HepG2 (cell line): ENCODE results near the gene MAP2K7. TPM values are rescaled to one million over a fixed set of nuclear protein-coding genes. Genes with fewer than 3 reads are reported as not detected.

Experiments
- BRCA1 ChIP-seq: sonication (generic); formaldehyde crosslinking; IDR thresholded peaks from 2 replicates; pipeline ENCODE4 v1.4.0; 2020; ENCODE audit warnings: missing genetic modification reagents
- FOXJ3 ChIP-seq: sonication (generic); formaldehyde crosslinking; IDR thresholded peaks from 2 replicates; pipeline ENCODE4 v1.4.0; 2020; ENCODE audit warnings: missing genetic modification reagents, mild to moderate bottlenecking, borderline replicate concordance
- GATAD2A ChIP-seq: IDR thresholded peaks from 2 replicates; pipeline ENCODE4 v1.6.1; 2016
- HMG20B ChIP-seq: conservative IDR thresholded peaks from 2 replicates; pipeline ENCODE4 v1.6.1; 2016; ENCODE audit warnings: missing genetic modification reagents, missing compliant biosample characterization
- SMAD1 ChIP-seq: sonication (generic); formaldehyde crosslinking; IDR thresholded peaks from 2 replicates; pipeline ENCODE4 v1.4.0; 2020; ENCODE audit warnings: missing genetic modification reagents, low read depth, mild to moderate bottlenecking, borderline replicate concordance
- SMARCE1 ChIP-seq: fragments of 450-650 bp; IDR thresholded peaks from 2 replicates; pipeline ENCODE4 v1.6.1; 2017; ENCODE audit warnings: borderline replicate concordance
- SNAI1 ChIP-seq: sonication (generic); formaldehyde crosslinking; IDR thresholded peaks from 2 replicates; pipeline ENCODE4 v1.5.0; 2020; ENCODE audit warnings: mild to moderate bottlenecking, missing genetic modification reagents, borderline replicate concordance
- TBL1XR1 ChIP-seq: fragments of 150-350 bp; IDR thresholded peaks from 2 replicates; pipeline ENCODE4 v1.6.1; 2014; ENCODE audit warnings: borderline replicate concordance, low read length; ENCODE audit not compliant: partially characterized antibody
- ZFP36L1 ChIP-seq: sonication (generic); formaldehyde crosslinking; IDR thresholded peaks from 2 replicates; pipeline ENCODE4 v1.8.0; 2022; ENCODE audit warnings: mild to moderate bottlenecking, missing genetic modification reagents, moderate library complexity
- ZKSCAN5 ChIP-seq: sonication (generic); formaldehyde crosslinking; IDR thresholded peaks from 2 replicates; pipeline ENCODE4 v1.5.1; 2020; ENCODE audit warnings: mild to moderate bottlenecking, missing genetic modification reagents
- ZNF543 ChIP-seq: sonication (generic); formaldehyde crosslinking; IDR thresholded peaks from 2 replicates; pipeline ENCODE4 v1.4.0; 2020; ENCODE audit warnings: mild to moderate bottlenecking, missing genetic modification reagents
- ZNF879 ChIP-seq: sonication (generic); formaldehyde crosslinking; IDR thresholded peaks from 2 replicates; pipeline ENCODE4 v1.8.1; 2023; ENCODE audit warnings: missing genetic modification reagents
- polyA plus RNA-seq, 8 experiments: library from polyadenylated mRNA; depleted of rRNA in 3 of 8; stranded (reverse) in 7 of 8; unstranded in 1 of 8; fragments of >200 nt; fragmentation: Illumina TruSeq in 4 of 8; extraction: Trizol in 4 of 8; gene quantifications; 2 replicates each; pipeline versions ENCODE4 v1.2.1 to v1.2.3, GENCODE V29; 2011 to 2016; ENCODE audit warnings: low read depth in 4 of 8, missing spikeins in 1 of 8, mixed read lengths in 1 of 8; ENCODE audit not compliant: insufficient read depth in 1 of 8
- total RNA-seq, 5 experiments: library from RNA; depleted of rRNA; stranded (reverse); fragments of >200 nt; fragmentation: Illumina TruSeq; extraction: Trizol; gene quantifications; 2 replicates each; pipeline ENCODE4 v1.2.3, GENCODE V29; 2016; ENCODE audit warnings: low read depth in 1 of 5
- TF ChIP-seq, protein P1 (sequence below): sonication (generic); formaldehyde crosslinking; IDR thresholded peaks from 2 replicates; pipeline ENCODE4 v1.4.0; 2020; ENCODE audit warnings: missing genetic modification reagents, borderline replicate concordance
- TF ChIP-seq, protein P2 (sequence below): sonication (generic); formaldehyde crosslinking; IDR thresholded peaks from 2 replicates; pipeline ENCODE4 v1.8.0; 2022; ENCODE audit warnings: mild to moderate bottlenecking, missing genetic modification reagents; ENCODE audit not compliant: insufficient replicate concordance
- TF ChIP-seq, protein P3 (sequence below): sonication (generic); formaldehyde crosslinking; IDR thresholded peaks from 2 replicates; pipeline ENCODE4 v1.4.0; 2020; ENCODE audit warnings: missing genetic modification reagents, mild to moderate bottlenecking, borderline replicate concordance
- TF ChIP-seq, protein P4 (sequence below): sonication (generic); formaldehyde crosslinking; IDR thresholded peaks from 2 replicates; pipeline ENCODE4 v1.8.1; 2023; ENCODE audit warnings: missing genetic modification reagents, inconsistent platforms, borderline replicate concordance
- TF ChIP-seq, protein P5 (sequence below): sonication (generic); formaldehyde crosslinking; conservative IDR thresholded peaks from 2 replicates; pipeline ENCODE4 v1.4.0; 2020; ENCODE audit warnings: missing genetic modification reagents

MAP2K7 gene
- total and polyA plus RNA-seq, 2 of the 13 experiments (the other 11 are each of a cell fraction or from before 2014, with no cell fraction given): 9.0 to 10.8 TPM

DNA sequence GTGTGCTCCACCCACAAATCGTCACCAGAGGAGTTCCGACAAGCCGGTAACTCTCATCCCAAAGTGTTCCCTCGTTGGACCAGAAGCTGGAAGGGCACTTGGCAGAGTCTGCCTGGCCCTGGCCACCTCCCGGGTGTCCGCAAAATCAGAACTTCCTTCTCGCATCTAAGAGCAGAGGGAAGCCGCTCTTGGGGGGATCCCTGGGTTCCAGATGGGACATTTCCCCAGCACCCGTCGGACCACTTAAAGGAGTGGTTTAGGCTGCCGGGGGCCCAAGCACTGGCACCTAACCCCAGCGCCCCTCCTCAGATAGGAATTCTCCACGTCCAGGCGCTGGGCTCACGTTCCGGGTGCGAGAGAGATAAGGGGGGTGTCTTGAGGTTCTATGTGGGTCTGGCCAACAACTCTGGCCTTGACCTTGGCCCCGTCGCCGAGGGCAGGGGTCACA is 857 bp upstream of the MAP2K7 start (continued):
- TF ChIP-seq, protein P1, sequence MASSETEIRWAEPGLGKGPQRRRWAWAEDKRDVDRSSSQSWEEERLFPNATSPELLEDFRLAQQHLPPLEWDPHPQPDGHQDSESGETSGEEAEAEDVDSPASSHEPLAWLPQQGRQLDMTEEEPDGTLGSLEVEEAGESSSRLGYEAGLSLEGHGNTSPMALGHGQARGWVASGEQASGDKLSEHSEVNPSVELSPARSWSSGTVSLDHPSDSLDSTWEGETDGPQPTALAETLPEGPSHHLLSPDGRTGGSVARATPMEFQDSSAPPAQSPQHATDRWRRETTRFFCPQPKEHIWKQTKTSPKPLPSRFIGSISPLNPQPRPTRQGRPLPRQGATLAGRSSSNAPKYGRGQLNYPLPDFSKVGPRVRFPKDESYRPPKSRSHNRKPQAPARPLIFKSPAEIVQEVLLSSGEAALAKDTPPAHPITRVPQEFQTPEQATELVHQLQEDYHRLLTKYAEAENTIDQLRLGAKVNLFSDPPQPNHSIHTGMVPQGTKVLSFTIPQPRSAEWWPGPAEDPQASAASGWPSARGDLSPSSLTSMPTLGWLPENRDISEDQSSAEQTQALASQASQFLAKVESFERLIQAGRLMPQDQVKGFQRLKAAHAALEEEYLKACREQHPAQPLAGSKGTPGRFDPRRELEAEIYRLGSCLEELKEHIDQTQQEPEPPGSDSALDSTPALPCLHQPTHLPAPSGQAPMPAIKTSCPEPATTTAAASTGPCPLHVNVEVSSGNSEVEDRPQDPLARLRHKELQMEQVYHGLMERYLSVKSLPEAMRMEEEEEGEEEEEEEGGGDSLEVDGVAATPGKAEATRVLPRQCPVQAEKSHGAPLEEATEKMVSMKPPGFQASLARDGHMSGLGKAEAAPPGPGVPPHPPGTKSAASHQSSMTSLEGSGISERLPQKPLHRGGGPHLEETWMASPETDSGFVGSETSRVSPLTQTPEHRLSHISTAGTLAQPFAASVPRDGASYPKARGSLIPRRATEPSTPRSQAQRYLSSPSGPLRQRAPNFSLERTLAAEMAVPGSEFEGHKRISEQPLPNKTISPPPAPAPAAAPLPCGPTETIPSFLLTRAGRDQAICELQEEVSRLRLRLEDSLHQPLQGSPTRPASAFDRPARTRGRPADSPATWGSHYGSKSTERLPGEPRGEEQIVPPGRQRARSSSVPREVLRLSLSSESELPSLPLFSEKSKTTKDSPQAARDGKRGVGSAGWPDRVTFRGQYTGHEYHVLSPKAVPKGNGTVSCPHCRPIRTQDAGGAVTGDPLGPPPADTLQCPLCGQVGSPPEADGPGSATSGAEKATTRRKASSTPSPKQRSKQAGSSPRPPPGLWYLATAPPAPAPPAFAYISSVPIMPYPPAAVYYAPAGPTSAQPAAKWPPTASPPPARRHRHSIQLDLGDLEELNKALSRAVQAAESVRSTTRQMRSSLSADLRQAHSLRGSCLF: no peak
- no peak for TF ChIP-seq FOXJ3 (CRISPR knock-in tag)
- TF ChIP-seq GATAD2A: no peak
- TF ChIP-seq BRCA1 (CRISPR knock-in tag): no peak
- TF ChIP-seq, protein P2, sequence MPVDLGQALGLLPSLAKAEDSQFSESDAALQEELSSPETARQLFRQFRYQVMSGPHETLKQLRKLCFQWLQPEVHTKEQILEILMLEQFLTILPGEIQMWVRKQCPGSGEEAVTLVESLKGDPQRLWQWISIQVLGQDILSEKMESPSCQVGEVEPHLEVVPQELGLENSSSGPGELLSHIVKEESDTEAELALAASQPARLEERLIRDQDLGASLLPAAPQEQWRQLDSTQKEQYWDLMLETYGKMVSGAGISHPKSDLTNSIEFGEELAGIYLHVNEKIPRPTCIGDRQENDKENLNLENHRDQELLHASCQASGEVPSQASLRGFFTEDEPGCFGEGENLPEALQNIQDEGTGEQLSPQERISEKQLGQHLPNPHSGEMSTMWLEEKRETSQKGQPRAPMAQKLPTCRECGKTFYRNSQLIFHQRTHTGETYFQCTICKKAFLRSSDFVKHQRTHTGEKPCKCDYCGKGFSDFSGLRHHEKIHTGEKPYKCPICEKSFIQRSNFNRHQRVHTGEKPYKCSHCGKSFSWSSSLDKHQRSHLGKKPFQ (CRISPR knock-in tag): no peak
- no peak for TF ChIP-seq SNAI1
- no peak for TF ChIP-seq ZNF543 (CRISPR knock-in tag)
- TF ChIP-seq SMARCE1: no peak
- TF ChIP-seq SMAD1: 0 out of 2 replicates have a peak, but pooled peaks have one; percentile 15
- TF ChIP-seq, protein P3, sequence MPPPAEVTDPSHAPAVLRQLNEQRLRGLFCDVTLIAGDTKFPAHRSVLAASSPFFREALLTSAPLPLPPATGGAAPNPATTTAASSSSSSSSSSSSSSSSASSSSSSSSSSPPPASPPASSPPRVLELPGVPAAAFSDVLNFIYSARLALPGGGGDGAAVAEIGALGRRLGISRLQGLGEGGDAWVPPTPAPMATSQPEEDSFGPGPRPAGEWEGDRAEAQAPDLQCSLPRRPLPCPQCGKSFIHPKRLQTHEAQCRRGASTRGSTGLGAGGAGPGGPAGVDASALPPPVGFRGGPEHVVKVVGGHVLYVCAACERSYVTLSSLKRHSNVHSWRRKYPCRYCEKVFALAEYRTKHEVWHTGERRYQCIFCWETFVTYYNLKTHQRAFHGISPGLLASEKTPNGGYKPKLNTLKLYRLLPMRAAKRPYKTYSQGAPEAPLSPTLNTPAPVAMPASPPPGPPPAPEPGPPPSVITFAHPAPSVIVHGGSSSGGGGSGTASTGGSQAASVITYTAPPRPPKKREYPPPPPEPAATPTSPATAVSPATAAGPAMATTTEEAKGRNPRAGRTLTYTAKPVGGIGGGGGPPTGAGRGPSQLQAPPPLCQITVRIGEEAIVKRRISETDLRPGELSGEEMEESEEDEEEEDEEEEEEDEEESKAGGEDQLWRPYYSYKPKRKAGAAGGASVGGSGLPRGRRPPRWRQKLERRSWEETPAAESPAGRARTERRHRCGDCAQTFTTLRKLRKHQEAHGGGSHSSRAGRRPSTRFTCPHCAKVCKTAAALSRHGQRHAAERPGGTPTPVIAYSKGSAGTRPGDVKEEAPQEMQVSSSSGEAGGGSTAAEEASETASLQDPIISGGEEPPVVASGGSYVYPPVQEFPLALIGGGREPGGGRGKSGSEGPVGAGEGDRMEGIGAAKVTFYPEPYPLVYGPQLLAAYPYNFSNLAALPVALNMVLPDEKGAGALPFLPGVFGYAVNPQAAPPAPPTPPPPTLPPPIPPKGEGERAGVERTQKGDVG (CRISPR knock-in tag): peak; percentile 73; the same call in 1 of the 2 replicates
- TF ChIP-seq HMG20B: no peak
- TF ChIP-seq, protein P4, sequence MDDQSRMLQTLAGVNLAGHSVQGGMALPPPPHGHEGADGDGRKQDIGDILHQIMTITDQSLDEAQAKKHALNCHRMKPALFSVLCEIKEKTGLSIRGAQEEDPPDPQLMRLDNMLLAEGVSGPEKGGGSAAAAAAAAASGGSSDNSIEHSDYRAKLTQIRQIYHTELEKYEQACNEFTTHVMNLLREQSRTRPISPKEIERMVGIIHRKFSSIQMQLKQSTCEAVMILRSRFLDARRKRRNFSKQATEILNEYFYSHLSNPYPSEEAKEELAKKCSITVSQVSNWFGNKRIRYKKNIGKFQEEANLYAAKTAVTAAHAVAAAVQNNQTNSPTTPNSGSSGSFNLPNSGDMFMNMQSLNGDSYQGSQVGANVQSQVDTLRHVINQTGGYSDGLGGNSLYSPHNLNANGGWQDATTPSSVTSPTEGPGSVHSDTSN: no peak
- 0 out of 2 replicates have a peak, but pooled peaks have one; percentile 2 for TF ChIP-seq ZFP36L1 (CRISPR knock-in tag)
- TF ChIP-seq TBL1XR1: peak; percentile 10
- no peak for TF ChIP-seq ZKSCAN5 (CRISPR knock-in tag)
- TF ChIP-seq ZNF879: no peak
- TF ChIP-seq, protein P5, sequence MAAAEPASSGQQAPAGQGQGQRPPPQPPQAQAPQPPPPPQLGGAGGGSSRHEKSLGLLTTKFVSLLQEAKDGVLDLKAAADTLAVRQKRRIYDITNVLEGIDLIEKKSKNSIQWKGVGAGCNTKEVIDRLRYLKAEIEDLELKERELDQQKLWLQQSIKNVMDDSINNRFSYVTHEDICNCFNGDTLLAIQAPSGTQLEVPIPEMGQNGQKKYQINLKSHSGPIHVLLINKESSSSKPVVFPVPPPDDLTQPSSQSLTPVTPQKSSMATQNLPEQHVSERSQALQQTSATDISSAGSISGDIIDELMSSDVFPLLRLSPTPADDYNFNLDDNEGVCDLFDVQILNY: no peak
